NCI-H1105 treated with DMSO at 0.1 percent for 48 hours (cell line): Measurements from ENCODE around the gene ZNF202.
"Not testable (repeated sequence)": the region's sequence is repeated elsewhere in the genome, so short reads cannot be mapped to it uniquely, and the experiment has no call there.

ENCODE experiments used
- DNase-seq: peaks from one replicate; lab custom pipeline; 2025; lab: John Stamatoyannopoulos, UW

ZNF202 gene

DNA sequence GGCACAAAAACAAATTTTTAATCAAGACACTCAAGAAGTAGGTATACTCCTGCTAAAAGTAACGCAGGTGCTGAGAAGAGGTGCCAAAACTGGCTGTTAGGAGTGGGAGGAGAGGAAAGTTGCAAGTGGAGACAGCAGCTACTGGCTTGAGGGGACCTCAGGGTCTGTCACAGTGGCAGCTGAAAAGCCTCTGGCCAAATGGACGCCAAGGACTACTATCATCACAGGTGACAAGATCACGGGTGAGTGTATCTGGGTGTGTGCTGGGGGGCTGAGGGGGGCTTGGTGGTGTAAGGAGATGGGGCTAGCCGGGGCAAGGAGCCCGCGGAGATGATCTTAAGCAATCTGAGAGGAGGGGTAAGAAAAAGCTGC is 687 bp downstream of the ZNF202 start:
- no peak for DNase-seq

DNA sequence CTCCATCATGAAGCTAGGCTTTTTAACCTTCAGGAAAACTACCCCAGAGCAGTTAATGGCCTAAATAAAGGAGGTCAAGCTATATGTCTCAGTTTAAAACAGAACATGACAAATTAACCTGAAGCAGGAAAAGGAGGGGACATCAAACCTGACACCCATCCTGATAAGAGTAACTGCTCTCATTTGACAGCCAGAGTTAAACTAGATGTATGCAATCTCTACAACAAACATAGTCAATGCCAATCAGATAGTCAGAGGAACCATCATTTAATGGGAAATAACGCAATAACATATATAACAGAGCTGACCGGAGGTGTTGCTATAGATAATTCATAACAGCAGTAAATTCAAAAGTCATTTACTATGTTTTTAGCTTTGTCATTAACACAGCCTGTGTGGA is 3.1 kb downstream of the ZNF202 start:
- no peak for DNase-seq

DNA sequence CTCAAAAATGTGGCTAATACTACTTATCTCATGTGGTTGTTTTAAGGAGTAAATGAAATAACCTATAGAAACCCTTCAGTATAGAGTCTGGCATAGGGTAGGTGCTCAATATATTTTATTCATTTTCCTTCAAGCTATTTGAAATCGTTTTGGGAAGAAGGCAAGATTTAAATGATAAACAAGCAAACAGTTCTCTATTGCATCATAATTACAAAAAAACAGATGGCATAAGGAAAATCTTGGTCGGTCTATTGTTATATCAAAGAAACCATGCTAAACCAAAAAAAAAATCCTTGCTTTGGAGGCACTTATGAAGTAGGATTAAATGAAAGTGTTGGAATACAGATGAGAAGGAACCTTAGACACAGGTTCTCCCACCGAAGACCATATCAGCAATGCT is 4.7 kb downstream of the ZNF202 start:
- DNase-seq, result no peak

DNA sequence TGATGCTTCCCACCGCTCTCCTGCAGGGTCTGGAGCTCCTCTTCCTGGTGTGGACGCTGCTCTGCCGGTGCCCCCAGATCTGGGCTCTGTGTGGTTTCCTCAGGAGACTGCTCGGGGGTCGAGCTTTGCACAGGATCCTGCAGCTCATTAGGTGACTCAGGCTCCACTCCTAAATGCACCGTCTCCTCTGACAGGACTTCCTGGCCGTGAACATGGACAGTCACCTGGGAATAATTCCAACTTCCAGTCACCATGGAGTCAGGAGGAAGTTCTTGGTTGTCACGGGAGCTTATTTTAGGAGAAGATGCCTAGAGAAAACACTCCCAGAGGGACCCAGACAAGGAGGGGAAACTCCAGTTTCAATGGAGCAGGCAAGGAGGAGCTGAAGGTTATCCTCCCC is 11.9 kb downstream of the ZNF202 start:
- no peak for DNase-seq

DNA sequence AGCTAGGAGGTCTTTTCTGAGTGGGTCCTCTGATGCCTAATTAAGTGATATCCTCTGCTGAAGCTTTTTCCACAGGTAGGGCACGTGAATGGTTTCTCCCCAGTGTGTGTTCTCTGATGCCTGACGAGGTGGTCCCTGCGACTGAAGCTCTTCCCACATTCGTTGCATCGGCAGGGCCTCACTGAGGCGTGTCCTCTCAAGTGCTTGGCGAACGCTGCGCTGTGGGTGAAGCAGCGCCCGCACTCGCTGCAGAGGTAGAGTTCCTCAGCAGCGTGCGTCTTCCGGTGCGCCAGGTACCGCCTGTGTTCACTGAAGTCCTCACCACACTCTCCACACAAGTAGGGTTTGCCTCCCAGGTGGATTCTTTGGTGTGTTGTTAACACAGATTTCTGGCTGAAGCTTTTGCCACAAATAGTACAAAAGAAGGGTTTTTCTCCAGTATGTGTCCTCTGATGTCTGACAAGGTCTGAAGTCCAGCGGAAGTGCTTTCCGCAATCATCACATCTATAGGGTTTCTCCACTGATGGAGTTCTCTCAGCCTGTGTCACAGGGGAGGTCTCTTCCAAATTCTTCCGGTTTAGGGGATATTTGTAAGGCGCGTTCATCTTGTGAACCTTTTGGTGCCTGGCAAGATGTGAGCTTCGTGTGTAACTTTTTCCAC is 15.3 kb downstream of the ZNF202 start:
- no peak for DNase-seq

DNA sequence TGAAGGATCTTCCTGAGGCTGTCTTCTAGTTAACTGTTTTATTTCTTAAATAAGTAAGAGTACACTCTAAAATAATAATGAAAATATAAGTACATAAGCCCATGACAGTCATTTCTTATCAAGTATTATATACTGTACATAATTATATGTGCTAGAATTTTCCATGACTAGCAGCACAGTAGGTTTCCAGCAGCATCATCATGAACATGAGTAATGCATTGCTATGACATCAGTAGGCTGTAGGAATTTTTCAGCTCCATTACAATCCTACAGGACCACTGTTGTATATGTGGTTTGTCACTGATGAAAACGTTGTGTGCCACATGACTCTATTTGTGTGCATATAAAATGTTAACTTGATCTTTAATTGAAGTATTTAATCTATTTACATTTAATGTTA is 22.0 kb downstream of the ZNF202 start:
- no peak for DNase-seq

DNA sequence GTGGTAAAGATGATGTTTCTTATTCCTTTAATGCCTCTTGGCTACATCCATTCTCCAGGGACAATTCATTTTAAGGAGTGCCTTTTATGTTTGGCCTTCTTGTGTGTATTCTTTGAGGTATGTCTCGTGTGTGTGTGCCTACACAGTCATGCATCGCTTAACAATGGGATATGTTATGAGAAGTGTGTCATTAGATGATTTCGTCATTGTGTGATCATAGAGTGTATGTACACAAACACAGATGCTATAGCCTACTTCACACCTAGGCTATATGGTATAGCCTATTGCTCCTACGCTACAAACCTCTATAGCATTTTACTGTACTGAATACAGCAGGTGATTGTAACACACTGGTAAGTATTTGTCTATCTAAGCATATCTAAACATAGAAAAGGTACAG is 23.0 kb downstream of the ZNF202 start:
- DNase-seq, result no peak

DNA sequence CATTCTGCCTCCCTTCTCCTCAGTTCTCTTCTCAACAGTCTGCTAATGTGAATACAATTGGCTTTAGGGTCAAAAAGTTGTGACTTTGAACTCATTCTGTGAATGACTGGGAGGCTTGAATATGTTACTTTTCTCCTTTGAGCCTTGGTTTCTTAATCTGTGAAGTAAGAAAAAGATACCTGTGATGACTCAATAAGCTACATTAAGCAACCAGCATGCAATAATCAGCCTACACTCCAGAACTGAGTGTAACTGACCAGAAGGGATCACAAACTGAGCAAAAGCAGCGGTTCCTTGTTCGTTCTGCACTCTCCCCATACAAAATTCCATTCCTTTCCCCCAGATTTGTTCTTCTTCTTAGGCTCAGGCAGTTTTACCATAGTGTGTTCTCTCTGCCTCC is 23.4 kb downstream of the ZNF202 start:
- DNase-seq, result no peak

DNA sequence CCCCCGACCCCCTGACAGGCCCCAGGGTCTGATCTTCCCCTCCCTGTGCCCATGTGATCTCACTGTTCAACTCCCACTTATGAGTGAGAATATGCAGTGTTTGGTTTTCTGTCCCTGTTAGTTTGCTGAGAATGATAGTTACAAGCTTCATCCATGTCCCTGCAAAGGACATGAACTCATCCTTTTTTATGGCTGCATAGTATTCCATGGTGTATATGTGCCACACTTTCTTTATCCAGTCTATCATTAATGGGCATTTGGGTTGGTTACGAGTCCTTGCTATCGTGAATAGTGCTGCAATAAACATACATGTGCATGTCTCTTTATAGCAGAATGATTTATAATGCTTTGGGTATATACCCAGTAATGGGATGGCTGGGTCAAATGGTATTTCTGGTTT is 28.8 kb downstream of the ZNF202 start:
- DNase-seq, result not testable (repeated sequence)

DNA sequence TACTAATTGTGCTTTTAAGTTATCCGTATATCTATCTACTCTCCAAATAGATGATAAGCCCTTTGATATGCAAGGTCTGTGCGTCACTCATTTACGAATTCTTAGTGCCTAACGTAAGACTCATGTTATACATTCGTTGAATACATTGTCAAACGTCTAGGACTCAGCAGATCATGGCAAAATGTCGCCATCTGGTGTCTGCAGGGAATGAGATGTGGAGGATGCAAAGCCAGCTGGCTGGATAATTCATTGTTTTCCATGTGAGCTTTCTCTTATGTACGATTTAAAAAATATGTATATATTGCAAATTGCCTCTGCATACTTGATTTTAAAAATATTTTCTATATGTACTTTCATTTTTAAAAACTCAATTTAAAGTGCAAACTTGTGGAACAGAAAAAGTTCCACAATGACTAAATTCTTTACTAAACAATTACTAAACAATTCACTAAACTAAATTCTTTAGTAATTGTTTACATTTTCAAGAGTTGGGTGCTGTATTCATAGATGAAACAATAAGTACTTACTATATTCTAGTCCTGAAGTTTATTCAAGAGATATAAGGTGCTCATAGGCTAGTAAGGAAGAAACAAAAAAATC is 33.8 kb downstream of the ZNF202 start:
- DNase-seq, result peak; percentile 88

DNA sequence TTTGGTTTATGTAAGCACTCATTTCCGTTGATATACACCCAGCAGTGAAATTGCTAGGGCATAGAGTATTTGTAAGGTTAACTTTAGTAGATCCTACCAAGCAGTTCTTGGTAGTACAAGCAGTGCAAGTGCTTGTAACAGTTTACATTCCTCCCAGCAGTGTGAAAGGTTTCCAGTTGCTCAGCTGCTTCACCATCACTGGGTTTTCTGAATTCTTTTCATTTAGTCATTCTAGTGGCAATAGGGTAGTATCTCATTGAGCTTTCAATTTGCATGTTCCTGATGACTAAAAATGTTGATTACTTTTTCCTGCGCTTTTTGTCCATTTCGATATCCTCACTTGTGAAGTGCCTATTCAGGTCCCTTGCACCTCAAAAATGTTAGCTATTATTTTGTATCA is 34.3 kb downstream of the ZNF202 start:
- no peak for DNase-seq

DNA sequence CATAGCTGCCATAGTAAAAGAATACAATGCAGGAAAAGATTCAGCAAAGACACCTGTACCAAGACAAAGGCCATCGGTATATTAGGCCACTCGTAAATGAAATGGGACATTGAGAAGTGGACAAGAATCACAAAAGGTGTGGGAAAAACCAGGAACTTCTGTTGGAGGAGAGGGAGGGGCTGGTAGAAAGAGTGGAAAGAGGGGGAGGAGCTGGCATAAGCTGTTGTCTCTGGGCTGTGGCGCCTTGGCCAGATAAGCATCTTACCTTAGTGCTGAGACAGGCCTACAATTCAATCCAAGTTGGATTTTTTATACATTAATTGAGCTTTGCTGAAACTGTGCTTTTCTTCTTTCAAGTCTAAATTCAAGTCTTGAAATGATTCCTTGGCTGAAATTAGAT is 37.1 kb downstream of the ZNF202 start:
- DNase-seq, result no peak

DNA sequence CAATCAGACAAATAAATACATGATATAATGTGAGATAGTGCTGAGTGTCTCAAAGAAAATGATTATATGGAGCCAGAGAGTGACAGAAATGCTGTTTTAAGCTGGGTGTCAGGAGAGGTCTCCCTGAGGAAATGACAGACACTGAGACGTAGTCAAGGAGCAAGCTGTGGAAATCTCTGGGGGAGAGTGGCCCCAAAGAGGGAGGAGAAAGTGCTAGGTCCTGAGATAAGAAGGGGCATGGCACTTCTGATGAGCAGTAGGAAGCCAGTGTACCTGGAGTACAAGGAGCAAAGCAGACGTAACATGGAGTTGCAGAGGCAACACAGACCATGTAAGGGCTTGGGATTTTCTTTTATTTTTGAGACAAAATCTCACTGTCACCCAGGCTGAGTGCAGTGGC is 38.8 kb downstream of the ZNF202 start:
- no peak for DNase-seq

DNA sequence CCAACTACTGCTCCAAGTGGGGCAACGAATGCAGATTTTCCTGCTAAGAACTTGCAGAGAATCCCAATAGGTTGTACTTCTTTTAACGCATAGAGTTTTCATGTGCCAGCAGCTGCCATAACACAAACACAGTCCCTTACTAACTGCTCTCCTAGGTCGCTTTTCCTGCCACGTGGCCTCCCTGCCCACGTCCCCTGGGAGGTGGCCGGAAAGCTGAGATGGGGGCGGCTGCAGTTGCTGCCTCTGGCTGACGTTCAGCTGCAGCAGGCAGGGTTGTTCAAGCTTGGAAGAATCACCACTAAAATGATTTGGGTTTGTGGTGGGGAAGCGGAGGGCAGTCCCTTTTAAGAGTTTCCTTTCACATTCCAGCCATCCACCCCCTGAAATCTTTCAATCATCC is 39.3 kb downstream of the ZNF202 start:
- DNase-seq, result no peak

DNA sequence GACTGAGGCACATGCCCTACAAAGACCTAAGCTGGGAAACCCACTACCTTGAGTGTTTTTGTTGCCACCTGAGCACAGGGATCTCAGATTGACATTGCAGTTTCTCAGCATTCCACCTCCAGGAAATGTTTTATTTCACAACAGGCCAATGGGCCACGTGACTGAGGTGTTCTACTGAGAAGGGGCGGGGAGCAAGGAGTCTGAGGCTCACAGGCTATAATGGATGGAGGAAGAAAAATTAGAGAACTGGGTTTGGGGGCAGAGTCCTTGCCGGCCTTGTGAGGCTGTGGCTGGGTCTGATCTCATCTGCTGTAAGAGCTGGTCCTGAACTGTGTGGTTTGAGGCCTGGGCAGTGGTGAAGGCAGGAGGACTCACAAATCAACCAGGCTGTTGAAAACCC is 40.7 kb downstream of the ZNF202 start:
- no peak for DNase-seq

DNA sequence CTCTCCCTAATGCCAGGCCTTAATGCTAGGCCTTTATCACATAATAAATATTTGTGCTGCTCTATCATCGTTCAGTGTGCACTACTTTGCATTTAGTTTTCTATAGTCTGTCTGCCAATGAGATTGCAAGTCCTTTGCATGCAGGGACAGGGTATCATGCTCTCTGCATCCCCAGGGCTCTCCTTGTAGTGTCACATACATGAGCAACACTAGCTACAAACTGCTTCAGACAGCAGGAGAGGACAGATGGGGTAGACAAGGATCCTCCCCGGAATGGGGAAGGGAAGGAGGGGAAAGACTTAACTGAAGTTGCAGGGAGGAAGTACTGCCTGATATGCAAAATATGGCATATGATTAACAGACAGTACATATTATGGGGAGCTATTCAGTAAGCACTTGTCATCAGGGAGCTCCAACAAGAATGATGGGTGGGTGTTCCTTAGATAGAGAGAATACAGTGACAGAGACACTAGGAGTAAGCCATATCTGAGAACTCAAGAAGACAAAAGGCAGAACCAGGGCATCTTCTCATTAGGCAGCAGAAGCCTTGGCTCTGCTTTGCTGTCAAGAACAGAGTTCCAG is 42.8 kb downstream of the ZNF202 start:
- no peak for DNase-seq

DNA sequence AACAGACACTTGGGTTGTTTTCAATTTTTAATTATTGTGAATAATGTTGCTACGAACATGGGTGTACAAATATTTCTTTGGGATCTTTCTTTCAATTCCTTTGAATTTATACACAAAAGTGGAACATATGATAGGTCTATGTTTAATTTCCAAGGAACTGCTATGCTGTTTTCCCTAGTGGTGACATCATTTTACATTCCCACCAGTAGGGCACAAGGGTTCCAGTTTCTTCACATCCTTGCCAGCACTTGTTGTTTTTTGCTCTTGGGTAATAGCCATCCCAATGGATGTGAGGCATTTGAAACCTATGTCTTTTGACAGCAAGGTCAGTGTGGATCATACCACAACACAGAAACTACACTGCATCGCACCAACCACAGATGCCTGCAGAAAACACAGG is 45.3 kb downstream of the ZNF202 start:
- no peak for DNase-seq

DNA sequence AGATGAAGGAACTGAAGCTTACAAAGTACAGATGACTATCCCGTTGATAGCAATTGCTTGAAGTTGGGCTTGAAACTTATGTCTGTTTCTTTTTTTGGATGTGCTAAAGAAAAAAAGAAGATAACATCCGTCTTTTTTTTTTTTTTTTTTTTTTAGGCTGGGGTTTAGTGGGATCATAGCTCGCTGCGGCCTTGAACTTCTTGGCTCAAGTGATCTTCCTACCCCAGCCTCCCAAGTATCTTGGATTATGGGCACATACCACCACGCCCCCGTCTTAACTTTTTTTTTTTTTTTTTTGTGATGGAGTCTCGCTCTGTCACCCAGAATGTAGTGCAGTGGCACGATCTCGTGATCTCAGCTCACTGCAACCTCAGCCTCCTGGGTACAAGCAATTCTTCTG is 46.2 kb downstream of the ZNF202 start:
- DNase-seq, result no peak

DNA sequence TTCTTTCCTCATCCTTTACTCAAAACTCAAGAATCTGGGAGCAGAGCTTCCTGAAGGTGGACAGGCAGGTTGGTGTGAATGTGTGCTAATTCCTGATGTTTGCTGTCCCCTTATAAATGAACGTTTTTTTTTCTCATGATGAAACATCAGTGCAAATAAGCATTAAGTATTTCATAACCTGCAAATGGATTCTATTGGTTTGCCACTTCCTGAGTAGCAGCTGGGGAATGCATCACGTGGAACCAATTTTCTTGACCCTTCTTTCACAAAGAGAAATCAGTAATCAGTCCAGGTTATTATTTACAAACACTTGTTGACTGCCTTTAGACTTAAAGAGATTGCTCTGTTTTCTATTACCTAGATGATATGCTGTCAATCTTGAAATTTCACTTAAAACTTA is 46.9 kb downstream of the ZNF202 start:
- no peak for DNase-seq

DNA sequence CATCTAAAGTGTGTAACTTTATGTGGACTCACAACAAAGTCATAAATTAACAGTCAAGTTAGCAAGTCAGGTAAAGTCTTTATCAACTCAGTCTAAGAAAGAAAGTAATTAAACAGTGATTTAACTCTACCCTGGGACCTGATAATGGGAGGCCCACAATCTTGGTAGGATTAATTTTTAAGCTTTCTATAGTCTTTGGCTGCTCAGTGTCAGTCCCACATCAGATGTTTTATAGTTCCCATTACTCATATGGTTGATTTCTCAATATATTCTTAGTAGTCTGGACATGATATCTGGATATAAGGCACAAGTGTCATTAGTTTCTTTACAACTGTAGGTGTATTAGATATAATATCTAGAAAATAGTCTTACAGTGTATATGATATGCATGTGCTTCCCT is 48.5 kb downstream of the ZNF202 start:
- DNase-seq, result no peak

DNA sequence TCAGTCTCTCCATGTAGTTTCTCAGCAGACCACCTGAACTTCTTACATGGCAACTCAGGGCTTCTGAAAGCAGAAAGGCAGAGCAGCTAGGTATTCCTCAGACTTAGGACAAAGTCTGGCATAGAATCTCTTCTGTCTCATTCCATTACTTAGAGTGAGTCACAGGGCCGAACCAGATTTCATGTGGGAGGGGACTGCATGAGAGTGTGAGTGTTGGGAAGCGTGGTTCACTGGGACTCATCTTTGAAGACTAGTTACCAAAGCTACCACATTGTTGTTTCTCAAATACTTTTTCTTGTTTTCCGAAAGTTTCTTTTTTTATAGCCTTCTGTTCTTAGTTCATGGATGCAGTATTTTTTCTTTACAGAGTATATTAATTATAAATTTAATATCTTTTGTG is 51.0 kb downstream of the ZNF202 start:
- no peak for DNase-seq

DNA sequence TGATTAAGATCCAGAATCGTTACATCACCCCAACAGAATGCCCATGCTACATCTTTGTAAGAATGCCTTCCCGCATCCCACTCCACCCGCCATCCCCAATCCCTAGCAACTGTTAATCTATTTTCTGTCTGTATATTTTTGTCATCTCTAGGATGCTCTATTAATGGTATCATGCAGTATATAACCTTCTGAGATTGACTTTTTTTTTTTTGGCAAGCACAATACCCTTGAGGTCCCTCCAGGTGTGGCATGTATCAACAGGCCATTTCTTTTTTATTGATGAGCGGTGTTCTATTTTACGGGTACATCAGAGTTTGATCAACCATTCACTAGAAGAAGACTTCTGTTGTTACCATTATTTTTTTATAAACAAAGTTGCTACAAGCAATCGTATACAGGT is 56.9 kb downstream of the ZNF202 start:
- DNase-seq, result no peak

DNA sequence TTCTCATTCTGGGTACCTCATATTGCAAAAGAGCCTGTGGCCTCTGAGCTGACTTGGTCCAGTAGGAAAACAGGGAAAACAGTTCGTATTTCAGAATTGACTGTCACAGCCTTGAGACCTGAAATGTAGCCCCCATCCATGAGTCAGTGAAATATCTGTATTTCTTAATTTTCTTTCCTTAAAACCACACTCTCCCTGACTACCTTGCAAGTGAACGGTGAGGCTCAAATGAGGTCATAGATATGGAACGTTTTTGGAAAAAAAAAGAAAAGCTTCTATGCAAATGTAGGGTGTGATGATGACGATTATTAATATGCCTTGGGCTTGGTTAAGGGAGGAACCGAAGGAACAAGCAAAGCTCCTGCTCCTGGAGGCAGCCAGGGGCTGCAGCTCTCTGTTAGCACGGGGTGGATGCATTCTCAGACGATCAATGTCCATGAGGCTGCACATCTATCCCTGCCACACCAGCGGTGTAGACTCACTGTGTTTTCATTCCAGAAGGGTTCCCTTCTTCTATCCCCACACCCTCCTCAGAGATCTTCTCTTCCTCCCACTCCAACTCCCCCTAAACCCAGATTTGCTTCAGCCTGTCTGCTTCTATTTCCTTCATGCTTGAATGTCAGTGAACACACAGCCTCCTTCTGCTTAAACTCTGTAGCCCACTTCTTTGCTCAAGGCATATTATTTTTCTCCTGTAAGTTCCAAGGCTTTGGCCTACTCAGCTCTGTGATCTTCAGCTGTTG is 57.9 kb downstream of the ZNF202 start:
- no peak for DNase-seq
